Measurements from ENCODE around the gene SLC6A3.

- no peak for TF ChIP-seq CTCF (IDR thresholded peaks at IDR 0.05)
- TF ChIP-seq POLR2A (IDR thresholded peaks at IDR 0.05) = no peak
- TF ChIP-seq EP300 (IDR thresholded peaks at IDR 0.05) = no peak
Measured at GRCh38 chr5:1362242-1363015, 82.8 kb downstream of the SLC6A3 start.

Measured in ovary (tissue), 3 donors.